ENCODE results near the gene ZNF366.

DNA sequence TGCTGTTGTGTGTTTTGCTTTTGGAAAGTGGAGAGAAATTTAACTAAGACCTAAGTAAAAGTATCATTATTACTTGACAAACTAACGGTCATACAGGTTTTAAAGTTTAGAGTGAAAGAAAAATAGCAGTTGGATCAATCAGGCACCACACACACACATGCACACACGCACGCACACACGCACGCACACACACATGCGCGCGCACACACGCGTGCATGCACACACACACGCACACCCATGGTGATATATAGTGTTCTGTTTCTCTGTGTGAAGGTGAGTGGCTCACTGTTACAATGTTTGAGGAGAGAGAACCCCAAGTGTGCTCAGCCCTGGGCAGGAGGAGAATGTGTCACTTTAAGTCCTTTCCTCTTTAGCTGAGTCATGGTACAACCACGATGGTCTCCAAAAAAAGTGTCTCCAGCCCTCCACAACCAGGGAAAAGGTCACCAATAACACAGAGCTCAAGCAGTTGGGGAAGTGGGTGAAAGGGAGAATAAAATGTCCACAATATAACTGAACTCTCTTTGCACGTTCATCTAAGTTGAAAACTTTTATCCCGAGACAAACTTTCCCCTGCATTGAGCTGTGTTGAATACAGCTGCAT lies 3.2 kb downstream of the ZNF366 start:
- TF ChIP-seq, protein P1, sequence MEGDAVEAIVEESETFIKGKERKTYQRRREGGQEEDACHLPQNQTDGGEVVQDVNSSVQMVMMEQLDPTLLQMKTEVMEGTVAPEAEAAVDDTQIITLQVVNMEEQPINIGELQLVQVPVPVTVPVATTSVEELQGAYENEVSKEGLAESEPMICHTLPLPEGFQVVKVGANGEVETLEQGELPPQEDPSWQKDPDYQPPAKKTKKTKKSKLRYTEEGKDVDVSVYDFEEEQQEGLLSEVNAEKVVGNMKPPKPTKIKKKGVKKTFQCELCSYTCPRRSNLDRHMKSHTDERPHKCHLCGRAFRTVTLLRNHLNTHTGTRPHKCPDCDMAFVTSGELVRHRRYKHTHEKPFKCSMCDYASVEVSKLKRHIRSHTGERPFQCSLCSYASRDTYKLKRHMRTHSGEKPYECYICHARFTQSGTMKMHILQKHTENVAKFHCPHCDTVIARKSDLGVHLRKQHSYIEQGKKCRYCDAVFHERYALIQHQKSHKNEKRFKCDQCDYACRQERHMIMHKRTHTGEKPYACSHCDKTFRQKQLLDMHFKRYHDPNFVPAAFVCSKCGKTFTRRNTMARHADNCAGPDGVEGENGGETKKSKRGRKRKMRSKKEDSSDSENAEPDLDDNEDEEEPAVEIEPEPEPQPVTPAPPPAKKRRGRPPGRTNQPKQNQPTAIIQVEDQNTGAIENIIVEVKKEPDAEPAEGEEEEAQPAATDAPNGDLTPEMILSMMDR (IDR thresholded peaks at IDR 0.05; ENCODE audit: insufficient read depth, low read depth, low read length), result no peak
- no peak for TF ChIP-seq EZH2 (IDR thresholded peaks at IDR 0.05; ENCODE audit: insufficient read depth, low read length)

Measured in astrocyte (in vitro differentiated cells and primary cell).